H9 (cell line): Measurements from ENCODE around the gene ASMT. TPM values are rescaled to one million over a fixed set of nuclear protein-coding genes. Genes with fewer than 3 reads are reported as not detected.

Experiments used
- DNase-seq: peaks from one replicate; pipeline ENCODE4 v3.0.0-alpha.2; 2017
- H2AFZ ChIP-seq: one replicate; pipeline ENCODE4 v1.6.1; 2013; ENCODE audit warnings: mild to moderate bottlenecking, low read length, control low read depth, moderate library complexity
- H2AK5ac ChIP-seq: 2 replicates; pipeline ENCODE4 v1.6.1; 2013; ENCODE audit warnings: low read length, control low read depth, mixed read lengths; ENCODE audit not compliant: insufficient read length
- H2BK120ac ChIP-seq: one replicate; pipeline ENCODE4 v1.6.1; 2013; ENCODE audit warnings: low read depth, mild to moderate bottlenecking, low read length, control low read depth, inconsistent platforms; ENCODE audit not compliant: poor library complexity, severe bottlenecking
- H2BK12ac ChIP-seq: 2 replicates; pipeline ENCODE4 v1.6.1; 2013; ENCODE audit warnings: low read length, control low read depth, mixed read lengths, low read depth; ENCODE audit not compliant: insufficient read length
- H2BK15ac ChIP-seq: 2 replicates; pipeline ENCODE4 v1.6.1; 2013; ENCODE audit warnings: low read depth, low read length, control low read depth
- H2BK20ac ChIP-seq: one replicate; pipeline ENCODE4 v1.6.1; 2013; ENCODE audit warnings: low read depth, mild to moderate bottlenecking, low read length, control low read depth, inconsistent platforms; ENCODE audit not compliant: poor library complexity, severe bottlenecking
- H2BK5ac ChIP-seq: 2 replicates; pipeline ENCODE4 v1.6.1; 2013; ENCODE audit warnings: low read length, control low read depth, mixed read lengths; ENCODE audit not compliant: insufficient read length
- H3K14ac ChIP-seq: 2 replicates; pipeline ENCODE4 v1.6.1; 2013; ENCODE audit warnings: low read length, control low read depth; ENCODE audit not compliant: insufficient read depth
- H3K18ac ChIP-seq: 2 replicates; pipeline ENCODE4 v1.6.1; 2013; ENCODE audit warnings: low read depth, mild to moderate bottlenecking, mixed read lengths, low read length, control low read depth; ENCODE audit not compliant: insufficient read length
- H3K23ac ChIP-seq: 2 replicates; pipeline ENCODE4 v1.6.1; 2013; ENCODE audit warnings: low read length, control low read depth, mixed read lengths, low read depth; ENCODE audit not compliant: insufficient read length
- H3K23me2 ChIP-seq: 2 replicates; pipeline ENCODE4 v1.6.1; 2013; ENCODE audit warnings: low read depth, mild to moderate bottlenecking, mixed read lengths, low read length, control low read depth; ENCODE audit not compliant: insufficient read length, poor library complexity, severe bottlenecking
- H3K27ac ChIP-seq: 2 replicates; pipeline ENCODE4 v1.5.1; 2013; ENCODE audit warnings: low read length, control low read depth, mixed read lengths, low read depth; ENCODE audit not compliant: insufficient read length
- H3K27me3 ChIP-seq: 2 replicates; pipeline ENCODE4 v1.6.1; 2013; ENCODE audit warnings: low read length, control low read depth, inconsistent platforms; ENCODE audit not compliant: insufficient read depth
- H3K4ac ChIP-seq: 2 replicates; pipeline ENCODE4 v1.6.1; 2013; ENCODE audit warnings: low read depth, mild to moderate bottlenecking, control low read depth, inconsistent platforms, low read length, moderate library complexity
- H3K4me1 ChIP-seq: 2 replicates; pipeline ENCODE4 v1.6.1; 2013; ENCODE audit warnings: low read length, control low read depth, inconsistent platforms; ENCODE audit not compliant: insufficient read depth
- H3K4me2 ChIP-seq: 2 replicates; pipeline ENCODE4 v1.6.1; 2013; ENCODE audit warnings: low read length, control low read depth, mixed read lengths; ENCODE audit not compliant: insufficient read length, insufficient read depth
- H3K56ac ChIP-seq: 2 replicates; pipeline ENCODE4 v1.6.1; 2013; ENCODE audit warnings: low read depth, mild to moderate bottlenecking, mixed read lengths, low read length, control low read depth; ENCODE audit not compliant: insufficient read length
- H3K79me1 ChIP-seq: 2 replicates; pipeline ENCODE4 v1.6.1; 2013; ENCODE audit warnings: low read depth, mild to moderate bottlenecking, moderate library complexity, low read length, control low read depth, inconsistent platforms; ENCODE audit not compliant: insufficient read depth, poor library complexity, severe bottlenecking
- H3K79me2 ChIP-seq: 2 replicates; pipeline ENCODE4 v1.6.1; 2013; ENCODE audit warnings: low read length, control low read depth, inconsistent platforms; ENCODE audit not compliant: insufficient read depth
- H3K9ac ChIP-seq: 2 replicates; pipeline ENCODE4 v1.6.1; 2013; ENCODE audit warnings: low read length, control low read depth, mixed read lengths; ENCODE audit not compliant: insufficient read length; ENCODE audit errors: extremely low read depth
- H3K9me3 ChIP-seq: one replicate; pipeline ENCODE4 v1.6.1; 2013; ENCODE audit warnings: low read depth, low read length, inconsistent platforms; ENCODE audit not compliant: control insufficient read depth
- H3T11ph ChIP-seq: one replicate; pipeline ENCODE4 v1.6.1; 2013; ENCODE audit warnings: mild to moderate bottlenecking, low read length, control low read depth, inconsistent platforms
- H4K20me1 ChIP-seq: one replicate; pipeline ENCODE4 v1.6.1; 2013; ENCODE audit not compliant: control insufficient read depth, insufficient read length, insufficient read depth
- H4K5ac ChIP-seq: 2 replicates; pipeline ENCODE4 v1.6.1; 2013; ENCODE audit warnings: low read depth, mild to moderate bottlenecking, mixed read lengths, low read length, control low read depth; ENCODE audit not compliant: insufficient read length
- H4K8ac ChIP-seq: replicated peaks from 2 replicates; pipeline ENCODE4 v1.6.1; 2013; ENCODE audit warnings: low read length, control low read depth, mixed read lengths, low read depth; ENCODE audit not compliant: insufficient read length
- H4K91ac ChIP-seq: 2 replicates; pipeline ENCODE4 v1.6.1; 2013; ENCODE audit warnings: low read depth, mild to moderate bottlenecking, moderate library complexity, mixed read lengths, low read length, control low read depth; ENCODE audit not compliant: insufficient read length
- H3K27ac Mint-ChIP-seq, 3 experiments: 2 replicates in 2 of 3; 3 replicates in 1 of 3; pipeline ENCODE4 v1.8.0; 2020 to 2021; ENCODE audit warnings: mixed read lengths in 3 of 3, mild to moderate bottlenecking in 1 of 3, moderate library complexity in 1 of 3
- H3K27me3 Mint-ChIP-seq: 2 replicates; pipeline ENCODE4 v1.8.0; 2021; ENCODE audit warnings: low read depth, mild to moderate bottlenecking, moderate library complexity, mixed read lengths
- H3K36me3 Mint-ChIP-seq, 3 experiments: 2 replicates in 2 of 3; 3 replicates in 1 of 3; pipeline ENCODE4 v1.8.0; 2020 to 2021; ENCODE audit warnings: low read depth in 3 of 3, mixed read lengths in 3 of 3; ENCODE audit not compliant: insufficient read depth in 1 of 3
- H3K4me1 Mint-ChIP-seq, 2 experiments: 2 replicates each; pipeline ENCODE4 v1.8.0; 2020; ENCODE audit warnings: mixed read lengths in 2 of 2
- H3K4me3 Mint-ChIP-seq, 2 experiments: 2 replicates in 1 of 2; 3 replicates in 1 of 2; pipeline ENCODE4 v1.8.0; 2020 to 2021; ENCODE audit warnings: mild to moderate bottlenecking in 2 of 2, mixed read lengths in 2 of 2, moderate library complexity in 1 of 2
- H3K9me3 Mint-ChIP-seq, 2 experiments: 2 replicates in 1 of 2; 3 replicates in 1 of 2; pipeline ENCODE4 v1.8.0; 2020; ENCODE audit warnings: mild to moderate bottlenecking in 2 of 2, mixed read lengths in 2 of 2, moderate library complexity in 1 of 2
- CTCF ChIP-seq: fragments of 200-600 bp; sonication (generic); conservative IDR thresholded peaks from 3 replicates; pipeline ENCODE4 v1.8.0; 2021; ENCODE audit warnings: antibody characterized with exemption, mild to moderate bottlenecking
- WGBS: extraction: QIAGEN DNeasy Blood & Tissue Kit; methylation state at CpG from one replicate; pipeline ENCODE4 v1.1.7; 2013; ENCODE audit warnings: missing lambda C conversion rate, low lambda C conversion rate, mixed read lengths; ENCODE audit not compliant: insufficient read length; ENCODE audit errors: extremely low coverage; 5-methylcytosine and 5-hydroxymethylcytosine counted together
- total RNA-seq: library from RNA; stranded (reverse); gene quantifications from 2 replicates; pipeline ENCODE4 v1.2.1, GENCODE V29; 2021

The ASMT gene
- total RNA-seq, 1 experiment from 2014 or later = 1.4 TPM

DNA sequence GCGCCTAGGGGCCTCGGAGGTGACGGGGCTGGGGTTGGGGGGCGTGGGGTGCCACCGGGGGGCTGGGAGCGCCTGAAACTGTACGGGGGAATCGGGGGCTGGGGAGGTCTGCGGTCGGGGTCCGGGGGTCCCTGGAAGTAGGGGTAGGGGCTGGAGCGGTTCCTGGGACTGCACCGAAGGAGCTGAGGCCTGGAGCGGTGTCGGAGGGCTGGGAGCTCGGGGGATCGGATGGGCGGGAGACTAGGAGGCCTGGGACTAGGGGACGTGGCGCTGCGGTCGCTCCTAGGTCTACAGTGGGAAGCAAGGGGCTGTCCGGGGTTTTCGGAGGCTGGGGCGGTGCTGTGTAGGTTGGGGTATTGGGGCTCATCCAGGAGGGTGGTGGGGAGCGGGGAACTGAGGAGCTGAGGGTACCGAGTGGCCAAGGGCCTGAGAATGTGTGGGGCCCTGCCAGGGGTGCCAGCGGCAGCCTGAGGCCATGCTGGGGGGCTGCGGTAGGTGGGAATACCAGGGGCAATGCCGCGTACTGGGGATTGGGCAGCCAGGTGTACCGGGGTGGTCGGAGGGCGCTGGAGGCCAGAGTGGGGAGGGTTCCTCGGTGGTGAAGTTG, 22.9 kb upstream of the ASMT start:
- Histone ChIP-seq H2AK5ac (no peak overlapping the region), H3K14ac (peak overlapping the region; percentile 84), H3K4me2 (peak overlapping the region; percentile 28), H3K23me2 (peaks cover 3% of the 10 kb centered on the region), H3K56ac (no peak overlapping the region), H4K8ac (no peak overlapping the region), H2BK120ac (no peak overlapping the region), H2BK20ac (no peak overlapping the region), H3K79me1 (peaks cover 11% of the 10 kb centered on the region), H3K4ac (no peak overlapping the region), H4K5ac (no peak overlapping the region), H3K9ac (peak overlapping the region; percentile 82), H2BK12ac (no peak overlapping the region), H3T11ph (no peak overlapping the region), H4K91ac (no peak overlapping the region), H2AFZ (no peak overlapping the region), H3K23ac (no peak overlapping the region), H3K27ac (no peak overlapping the region), H3K27me3 (no peaks in the 10 kb centered on the region), H3K9me3 (no peaks in the 10 kb centered on the region), H3K18ac (no peak overlapping the region), H4K20me1 (peaks cover 4% of the 10 kb centered on the region), H3K79me2 (peaks cover 23% of the 10 kb centered on the region; the same call in 1 of the 2 replicates), H3K4me1 (no peaks in the 10 kb centered on the region), H2BK5ac (no peak overlapping the region), H2BK15ac (no peak overlapping the region)
- peak overlapping the region; percentile 47 to 96 (median 94); a peak in 5 of 7 replicates for H3K27ac Mint-ChIP-seq
- WGBS = no CpG with 5 or more reads among the region's 35 CpGs
- no peak for DNase-seq
- no peaks in the 10 kb centered on the region for H3K27me3 Mint-ChIP-seq
- H3K4me3 Mint-ChIP-seq = peak overlapping the region; percentile 90 to 94
- peaks cover 12% of the 10 kb centered on the region in 2 experiments for H3K4me1 Mint-ChIP-seq
- TF ChIP-seq CTCF = no peak
- H3K9me3 Mint-ChIP-seq = peaks cover 0 to 2% of the 10 kb centered on the region in 2 experiments; a peak in 1 of 5 replicates
- peaks cover 27 to 40% (median 37%) of the 10 kb centered on the region in 3 experiments for H3K36me3 Mint-ChIP-seq
